SU-DHL-6 (cell line): ENCODE data around the gene AP1G2.

Experiments used
- H2AFZ ChIP-seq: fragments of 200-600 bp; sonication (generic); 2 replicates; pipeline ENCODE4 v1.6.1; 2014; ENCODE audit warnings: low read depth, mild to moderate bottlenecking, moderate library complexity, mixed read lengths, antibody characterized with exemption, low read length; ENCODE audit not compliant: severe bottlenecking
- H3F3A ChIP-seq: fragments of 200-600 bp; shearing (Covaris generic); 2 replicates; pipeline ENCODE4 v1.6.0; 2016; ENCODE audit warnings: antibody characterized with exemption, mild to moderate bottlenecking; ENCODE audit not compliant: insufficient read depth
- H3K27ac ChIP-seq: fragments of 200-600 bp; sonication (generic); 2 replicates; pipeline ENCODE4 v1.5.1; 2016; ENCODE audit warnings: low read depth, mild to moderate bottlenecking, low read length, moderate library complexity, mixed read lengths
- H3K27me3 ChIP-seq: fragments of 200-600 bp; sonication (generic), shearing (Covaris generic); 2 replicates; pipeline ENCODE4 v1.6.0; 2014; ENCODE audit warnings: mild to moderate bottlenecking, low read length
- H3K36me3 ChIP-seq: fragments of 200-600 bp; sonication (generic); 2 replicates; pipeline ENCODE4 v1.6.1; 2014; ENCODE audit warnings: mild to moderate bottlenecking, low read length, mixed read lengths
- H3K4me2 ChIP-seq: fragments of 300-600, 200-600 bp; shearing (Covaris generic), sonication (generic); 2 replicates; pipeline ENCODE4 v1.6.0; 2014; ENCODE audit warnings: low read length, low read depth, mild to moderate bottlenecking; ENCODE audit not compliant: poor library complexity, severe bottlenecking
- H3K4me3 ChIP-seq: fragments of 200-600 bp; sonication (generic); 2 replicates; pipeline ENCODE4 v1.5.1; 2014; ENCODE audit warnings: antibody characterized with exemption, low read length, mild to moderate bottlenecking, mixed read lengths; ENCODE audit not compliant: insufficient read depth, poor library complexity, severe bottlenecking
- H3K79me2 ChIP-seq: fragments of 200-600 bp; sonication (generic); 2 replicates; pipeline ENCODE4 v1.6.1; 2014; ENCODE audit warnings: mild to moderate bottlenecking, low read length, moderate library complexity; ENCODE audit not compliant: insufficient read depth
- H3K9ac ChIP-seq: fragments of 200-600 bp; sonication (generic); 2 replicates; pipeline ENCODE4 v1.7.0; 2014; ENCODE audit warnings: mild to moderate bottlenecking, low read length
- H3K9me2 ChIP-seq: fragments of 200-600 bp; sonication (generic); replicated peaks from 2 replicates; pipeline ENCODE4 v1.6.1; 2014; ENCODE audit warnings: low read length; ENCODE audit not compliant: insufficient read depth
- H3K9me3 ChIP-seq: fragments of 200-600 bp; sonication (generic); 2 replicates; pipeline ENCODE4 v1.6.1; 2014; ENCODE audit warnings: low read length, mixed read lengths; ENCODE audit not compliant: insufficient read depth
- H4K20me1 ChIP-seq: fragments of 200-600 bp; sonication (generic); 2 replicates; pipeline ENCODE4 v1.6.1; 2014; ENCODE audit warnings: low read depth, mild to moderate bottlenecking, antibody characterized with exemption, low read length, moderate library complexity, mixed read lengths
- EZH2phosphoT487 ChIP-seq: fragments of 200-600 bp; sonication (generic), shearing (Covaris generic); conservative IDR thresholded peaks from 2 replicates; pipeline ENCODE4 v1.6.1; 2018; ENCODE audit warnings: mild to moderate bottlenecking, antibody characterized with exemption, low read length, moderate library complexity, mixed read lengths
- TF ChIP-seq, protein P1 (sequence below): fragments of 200-600 bp; sonication (generic); IDR thresholded peaks from one replicate; pipeline ENCODE4 v1.5.1; 2017; ENCODE audit warnings: antibody characterized with exemption, mild to moderate bottlenecking, low read length, moderate library complexity; ENCODE audit not compliant: insufficient read depth, poor library complexity, severe bottlenecking

Gene AP1G2

DNA sequence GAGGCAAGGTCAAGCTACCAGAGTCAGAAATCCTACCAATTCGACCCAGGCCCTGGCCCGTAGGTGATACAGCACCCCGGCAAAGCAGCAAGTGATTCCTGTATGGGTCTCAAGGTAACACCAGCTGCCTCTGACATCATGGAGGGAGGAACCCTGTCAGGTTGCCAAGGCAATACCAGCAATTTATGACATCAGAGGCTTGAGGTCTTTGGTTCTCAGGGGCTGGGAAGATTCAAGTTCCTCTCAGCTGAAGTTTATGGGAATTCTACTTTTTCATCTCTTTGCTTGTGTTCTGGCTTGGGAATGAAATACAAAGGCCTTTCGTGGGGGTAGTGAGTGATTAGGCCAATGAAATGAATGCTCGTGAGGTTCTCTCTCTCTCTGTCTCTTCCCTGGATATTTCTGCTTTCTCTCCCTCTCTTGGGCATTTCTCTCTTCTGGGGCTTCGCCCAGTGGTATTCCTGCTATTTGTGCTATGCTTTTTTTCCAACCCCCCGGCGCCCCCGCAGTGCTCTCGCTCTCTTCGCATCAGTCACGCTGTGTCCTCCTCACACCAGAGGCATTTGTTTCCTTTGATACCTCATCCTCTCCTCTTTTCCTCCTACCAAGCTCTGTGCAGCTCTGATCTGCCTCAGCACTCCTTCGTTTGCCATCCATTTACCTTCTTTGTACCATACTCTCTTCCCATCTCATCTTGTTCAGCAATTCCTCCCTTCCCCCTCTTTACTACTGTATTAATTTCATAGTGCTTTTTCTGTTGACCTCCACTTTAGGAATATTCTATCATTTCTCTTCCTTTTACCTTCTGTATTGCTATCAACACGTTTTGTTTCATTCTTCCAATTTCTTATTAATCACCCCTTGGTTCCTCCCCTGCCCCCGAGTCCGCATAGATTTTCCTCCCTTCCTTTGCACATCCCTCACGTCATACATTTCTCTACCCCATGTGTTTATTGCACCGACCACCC is 19.0 kb downstream of the AP1G2 start:
- Histone ChIP-seq H3K79me2 (no peaks in the 10 kb centered on the region), H3K27me3 (no peaks in the 10 kb centered on the region), H3K9me3 (no peaks in the 10 kb centered on the region), H3K9ac (no peak overlapping the region), H3K4me3 (no peak overlapping the region), H3K27ac (no peak overlapping the region), H4K20me1 (no peaks in the 10 kb centered on the region), H3K9me2 (no peaks in the 10 kb centered on the region), H3F3A (no peaks in the 10 kb centered on the region), H3K4me2 (no peak overlapping the region), H3K36me3 (no peaks in the 10 kb centered on the region), H2AFZ (no peak overlapping the region)
- TF ChIP-seq, protein P1, sequence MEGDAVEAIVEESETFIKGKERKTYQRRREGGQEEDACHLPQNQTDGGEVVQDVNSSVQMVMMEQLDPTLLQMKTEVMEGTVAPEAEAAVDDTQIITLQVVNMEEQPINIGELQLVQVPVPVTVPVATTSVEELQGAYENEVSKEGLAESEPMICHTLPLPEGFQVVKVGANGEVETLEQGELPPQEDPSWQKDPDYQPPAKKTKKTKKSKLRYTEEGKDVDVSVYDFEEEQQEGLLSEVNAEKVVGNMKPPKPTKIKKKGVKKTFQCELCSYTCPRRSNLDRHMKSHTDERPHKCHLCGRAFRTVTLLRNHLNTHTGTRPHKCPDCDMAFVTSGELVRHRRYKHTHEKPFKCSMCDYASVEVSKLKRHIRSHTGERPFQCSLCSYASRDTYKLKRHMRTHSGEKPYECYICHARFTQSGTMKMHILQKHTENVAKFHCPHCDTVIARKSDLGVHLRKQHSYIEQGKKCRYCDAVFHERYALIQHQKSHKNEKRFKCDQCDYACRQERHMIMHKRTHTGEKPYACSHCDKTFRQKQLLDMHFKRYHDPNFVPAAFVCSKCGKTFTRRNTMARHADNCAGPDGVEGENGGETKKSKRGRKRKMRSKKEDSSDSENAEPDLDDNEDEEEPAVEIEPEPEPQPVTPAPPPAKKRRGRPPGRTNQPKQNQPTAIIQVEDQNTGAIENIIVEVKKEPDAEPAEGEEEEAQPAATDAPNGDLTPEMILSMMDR, result no peak
- TF ChIP-seq EZH2phosphoT487, result no peak

DNA sequence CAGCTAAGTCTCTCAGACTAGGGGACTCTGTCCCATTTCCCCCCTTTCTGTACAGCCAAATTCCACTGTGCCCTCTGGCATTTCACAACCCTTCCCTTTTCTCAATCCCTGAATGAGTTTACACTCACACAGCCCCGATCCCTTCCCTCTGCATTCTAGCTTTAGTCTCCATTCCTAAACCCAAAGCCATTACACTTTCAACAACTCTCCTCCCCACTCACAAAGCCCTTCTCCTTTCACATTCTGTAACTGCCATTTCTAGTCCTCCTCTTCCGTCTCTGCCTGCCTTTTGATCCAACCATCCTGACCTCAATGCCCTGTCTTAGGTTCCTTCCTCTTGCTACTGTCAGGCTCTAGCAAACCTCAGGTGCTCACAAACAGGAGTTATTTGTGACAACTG is 19.7 kb downstream of the AP1G2 start:
- Histone ChIP-seq H3K4me3 (no peak overlapping the region), H2AFZ (no peak overlapping the region), H3K9me3 (no peaks in the 10 kb centered on the region), H3K9me2 (no peaks in the 10 kb centered on the region), H4K20me1 (no peaks in the 10 kb centered on the region), H3K79me2 (no peaks in the 10 kb centered on the region), H3K27ac (no peak overlapping the region), H3K36me3 (no peaks in the 10 kb centered on the region), H3K4me2 (no peak overlapping the region), H3K27me3 (no peaks in the 10 kb centered on the region), H3F3A (no peaks in the 10 kb centered on the region), H3K9ac (no peak overlapping the region)
- no peak for TF ChIP-seq EZH2phosphoT487
- TF ChIP-seq, protein P1, result no peak

DNA sequence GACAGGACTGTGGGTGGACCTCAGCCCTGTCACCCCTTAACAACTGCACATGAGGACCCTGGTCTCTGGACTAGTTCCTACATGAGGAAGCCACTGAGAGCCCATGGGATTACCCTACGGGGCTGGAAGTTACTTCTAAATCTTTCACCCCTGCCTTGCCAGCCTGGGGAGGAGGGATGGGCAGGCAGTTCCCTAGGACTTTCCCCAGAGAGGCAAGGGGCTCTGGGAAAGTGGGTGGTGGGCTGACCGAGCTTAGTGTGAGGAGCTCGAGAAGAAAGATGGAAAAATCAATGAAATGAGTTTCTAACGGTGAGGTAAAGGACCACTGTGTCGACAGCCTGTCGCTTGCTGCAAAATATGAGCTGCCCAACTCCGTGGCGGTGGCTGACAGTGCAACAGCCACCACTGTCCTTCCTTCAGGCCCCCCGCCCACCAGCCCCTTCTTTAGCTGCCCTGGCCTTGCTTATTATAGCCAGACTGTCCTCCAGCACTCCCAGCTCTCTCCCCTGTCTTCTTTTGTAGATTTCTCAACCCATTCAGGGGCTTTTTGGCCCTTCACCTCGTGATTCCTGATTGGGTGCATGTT is 21.0 kb downstream of the AP1G2 start:
- no peak overlapping the region for H2AFZ ChIP-seq
- no peak overlapping the region for H3K9ac ChIP-seq
- H3K4me2 ChIP-seq, result no peak overlapping the region
- H3K27me3 ChIP-seq, result no peaks in the 10 kb centered on the region
- H3K9me3 ChIP-seq, result no peaks in the 10 kb centered on the region
- H4K20me1 ChIP-seq, result no peaks in the 10 kb centered on the region
- no peak overlapping the region for H3K4me3 ChIP-seq
- H3K27ac ChIP-seq, result no peak overlapping the region
- TF ChIP-seq, protein P1, result no peak
- TF ChIP-seq EZH2phosphoT487, result no peak
- no peaks in the 10 kb centered on the region for H3K36me3 ChIP-seq
- H3K9me2 ChIP-seq, result no peaks in the 10 kb centered on the region
- H3K79me2 ChIP-seq, result no peaks in the 10 kb centered on the region
- H3F3A ChIP-seq, result no peaks in the 10 kb centered on the region
